H1 (cell line): ENCODE data around the gene MARS2.

Experiments
- CREB1 ChIP-seq: IDR thresholded peaks from 2 replicates; pipeline ENCODE4 v1.6.1; 2012; ENCODE audit warnings: inconsistent platforms
- EP300 ChIP-seq, 2 experiments: IDR thresholded peaks; 1 replicate in 1 of 2; 2 replicates in 1 of 2; pipeline ENCODE4 v1.6.1; 2011 to 2012; ENCODE audit warnings: low read depth in 2 of 2, low read length in 2 of 2, mild to moderate bottlenecking in 2 of 2, borderline replicate concordance in 1 of 2, inconsistent platforms in 1 of 2, moderate library complexity in 1 of 2
- EZH2 ChIP-seq: fragments of 200-600 bp; sonication (generic); IDR thresholded peaks from 2 replicates; pipeline ENCODE4 v1.7.1; 2012; ENCODE audit warnings: low read depth, mild to moderate bottlenecking, moderate library complexity, low read length, inconsistent platforms; ENCODE audit not compliant: severe bottlenecking
- FOSL1 ChIP-seq: IDR thresholded peaks from 2 replicates; pipeline ENCODE4 v1.6.1; 2011; ENCODE audit warnings: mild to moderate bottlenecking, low read depth, low read length, moderate library complexity; ENCODE audit not compliant: insufficient read depth
- POLR2A ChIP-seq, 2 experiments: IDR thresholded peaks; 1 replicate in 1 of 2; 2 replicates in 1 of 2; pipeline ENCODE4 v1.6.1; 2011; ENCODE audit warnings: low read depth in 2 of 2, low read length in 2 of 2, mild to moderate bottlenecking in 2 of 2; ENCODE audit errors: control extremely low read depth in 1 of 2
- POLR2AphosphoS5 ChIP-seq: IDR thresholded peaks from 2 replicates; pipeline ENCODE4 v1.6.1; 2011; ENCODE audit warnings: low read depth, low read length
- RAD21 ChIP-seq, 2 experiments: IDR thresholded peaks in 1 of 2; conservative IDR thresholded peaks in 1 of 2; 2 replicates each; pipeline ENCODE4 v1.6.1; 2011; ENCODE audit warnings: low read depth in 2 of 2, low read length in 2 of 2, improper control_type of control experiment in 1 of 2, inconsistent platforms in 1 of 2, mild to moderate bottlenecking in 1 of 2, moderate library complexity in 1 of 2
- RXRA ChIP-seq: IDR thresholded peaks from 2 replicates; pipeline ENCODE4 v1.6.1; 2011; ENCODE audit warnings: low read depth, mild to moderate bottlenecking, low read length, moderate library complexity; ENCODE audit not compliant: insufficient read depth
- SIRT6 ChIP-seq: IDR thresholded peaks from one replicate; pipeline ENCODE4 v1.7.1; 2012; ENCODE audit warnings: low read length, inconsistent platforms
- SRF ChIP-seq: IDR thresholded peaks from 2 replicates; pipeline ENCODE4 v1.6.1; 2011; ENCODE audit warnings: mild to moderate bottlenecking, low read depth, low read length, moderate library complexity
- USF2 ChIP-seq: IDR thresholded peaks from 2 replicates; pipeline ENCODE4 v1.6.1; 2011; ENCODE audit warnings: low read length, improper control_type of control experiment
- TF ChIP-seq, protein P1 (sequence below), 3 experiments: IDR thresholded peaks; 1 replicate in 2 of 3; 2 replicates in 1 of 3; pipeline versions ENCODE4 v1.5.1 to v1.6.1; 2011; ENCODE audit warnings: low read length in 3 of 3, mild to moderate bottlenecking in 3 of 3, inconsistent platforms in 2 of 3, low read depth in 1 of 3, moderate library complexity in 1 of 3; ENCODE audit not compliant: insufficient read depth in 1 of 3; ENCODE audit errors: control extremely low read depth in 1 of 3
- TF ChIP-seq, protein P2 (sequence below): IDR thresholded peaks from 2 replicates; pipeline ENCODE4 v1.6.1; 2012; ENCODE audit warnings: inconsistent platforms

- TF ChIP-seq, protein P1, sequence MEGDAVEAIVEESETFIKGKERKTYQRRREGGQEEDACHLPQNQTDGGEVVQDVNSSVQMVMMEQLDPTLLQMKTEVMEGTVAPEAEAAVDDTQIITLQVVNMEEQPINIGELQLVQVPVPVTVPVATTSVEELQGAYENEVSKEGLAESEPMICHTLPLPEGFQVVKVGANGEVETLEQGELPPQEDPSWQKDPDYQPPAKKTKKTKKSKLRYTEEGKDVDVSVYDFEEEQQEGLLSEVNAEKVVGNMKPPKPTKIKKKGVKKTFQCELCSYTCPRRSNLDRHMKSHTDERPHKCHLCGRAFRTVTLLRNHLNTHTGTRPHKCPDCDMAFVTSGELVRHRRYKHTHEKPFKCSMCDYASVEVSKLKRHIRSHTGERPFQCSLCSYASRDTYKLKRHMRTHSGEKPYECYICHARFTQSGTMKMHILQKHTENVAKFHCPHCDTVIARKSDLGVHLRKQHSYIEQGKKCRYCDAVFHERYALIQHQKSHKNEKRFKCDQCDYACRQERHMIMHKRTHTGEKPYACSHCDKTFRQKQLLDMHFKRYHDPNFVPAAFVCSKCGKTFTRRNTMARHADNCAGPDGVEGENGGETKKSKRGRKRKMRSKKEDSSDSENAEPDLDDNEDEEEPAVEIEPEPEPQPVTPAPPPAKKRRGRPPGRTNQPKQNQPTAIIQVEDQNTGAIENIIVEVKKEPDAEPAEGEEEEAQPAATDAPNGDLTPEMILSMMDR (IDR thresholded peaks at IDR 0.05; ENCODE audit: control extremely low read depth in 1 of 3, insufficient read depth in 1 of 3, low read depth in 1 of 3, low read length in 3 of 3), result no peak
- TF ChIP-seq RXRA (no peak), POLR2AphosphoS5 (no peak), EZH2 (no peak), EP300 (IDR thresholded peaks at IDR 0.05; ENCODE audit: borderline replicate concordance in 1 of 2, low read depth in 2 of 2, low read length in 2 of 2) (no peak), USF2 (no peak), SIRT6 (no peak), SRF (no peak), RAD21 (IDR thresholded peaks at IDR 0.05 in 1 of 2, conservative IDR thresholded peaks at IDR 0.05 in 1 of 2; ENCODE audit: low read depth in 2 of 2, low read length in 2 of 2) (no peak), CREB1 (no peak), POLR2A (IDR thresholded peaks at IDR 0.05; ENCODE audit: control extremely low read depth in 1 of 2, low read depth in 2 of 2, low read length in 2 of 2) (no peak), FOSL1 (no peak)
- TF ChIP-seq, protein P2, sequence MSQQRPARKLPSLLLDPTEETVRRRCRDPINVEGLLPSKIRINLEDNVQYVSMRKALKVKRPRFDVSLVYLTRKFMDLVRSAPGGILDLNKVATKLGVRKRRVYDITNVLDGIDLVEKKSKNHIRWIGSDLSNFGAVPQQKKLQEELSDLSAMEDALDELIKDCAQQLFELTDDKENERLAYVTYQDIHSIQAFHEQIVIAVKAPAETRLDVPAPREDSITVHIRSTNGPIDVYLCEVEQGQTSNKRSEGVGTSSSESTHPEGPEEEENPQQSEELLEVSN, result no peak
Observed at GRCh38 chr2:197668296-197668695, 36.9 kb upstream of the MARS2 start.
